Heart left ventricle (tissue), 13 donors: Measurements from ENCODE around the gene BCL7C.

Source experiments
- POLR2A ChIP-seq, 2 donors: fragments of 450-650 bp; IDR thresholded peaks; one replicate each; pipeline ENCODE4 v1.6.1; 2017; ENCODE audit warnings: antibody characterized with exemption in 2 of 2, mild to moderate bottlenecking in 2 of 2, moderate library complexity in 2 of 2
- TF ChIP-seq, protein P1 (sequence below), 12 donors: fragments of 200-600 bp; sonication (generic) in 4 of 12; IDR thresholded peaks; one replicate each; pipeline versions ENCODE4 v1.5.0 to v1.8.0; 2018 to 2022; ENCODE audit warnings: antibody characterized with exemption in 12 of 12, mild to moderate bottlenecking in 5 of 12
- donor health status: ischemic (EF 13 %, LVEDD 7.1; RV severe dilation, severe dysfunction).
- donor health status: DM: no; HTN: yes; CAD: no.
- donor health status: DM: no; HTN: no; CAD: no.
- donor health status: ischemic (EF 25% LVEDD 6.9; RV normal size, moderate dysfunction).
- donor health status: ischemic (EF 25% LVEDD 5.7; RV mildly dilated, moderate dysfunction).
- donor health status: ischemic (EF 35%, LVEDD 5.7; RV mildly dilated, moderate dysfunction).
- donor health status: nonischemic (EF 11% LVEDD 7.7; RV severe dilation, severe dysfunction).
- donor health status: DM: yes; HTN: yes; CAD: no.
- donor health status: PGD.
- donor health status: ischemic (EF 29% LVEDD 5.4; RV normal size, mild dysfunction).
- donor health status: nonischemic (EF 23%, LVEDD 6.1; RV moderate dilation, normal function).

DNA sequence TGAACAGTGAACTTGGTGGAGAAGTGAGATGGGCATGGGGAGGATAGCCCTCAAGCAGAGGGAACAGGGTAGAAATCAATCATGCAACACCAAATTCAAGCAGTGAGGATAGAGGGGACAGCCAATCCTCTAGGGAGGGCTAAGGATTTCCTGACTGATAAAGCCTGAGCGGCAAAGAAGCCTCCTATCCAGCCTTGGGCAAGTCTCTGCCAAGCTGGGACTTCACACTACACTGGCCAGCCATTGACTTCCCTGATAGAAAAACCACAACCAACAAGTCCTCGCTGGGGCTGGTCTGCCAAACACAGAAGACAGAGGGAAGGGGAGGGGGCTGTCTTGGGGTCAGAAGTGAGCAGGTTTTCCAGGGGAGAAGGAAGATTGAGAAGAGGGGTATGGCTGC is 27.0 kb upstream of the BCL7C start:
- TF ChIP-seq, protein P1, sequence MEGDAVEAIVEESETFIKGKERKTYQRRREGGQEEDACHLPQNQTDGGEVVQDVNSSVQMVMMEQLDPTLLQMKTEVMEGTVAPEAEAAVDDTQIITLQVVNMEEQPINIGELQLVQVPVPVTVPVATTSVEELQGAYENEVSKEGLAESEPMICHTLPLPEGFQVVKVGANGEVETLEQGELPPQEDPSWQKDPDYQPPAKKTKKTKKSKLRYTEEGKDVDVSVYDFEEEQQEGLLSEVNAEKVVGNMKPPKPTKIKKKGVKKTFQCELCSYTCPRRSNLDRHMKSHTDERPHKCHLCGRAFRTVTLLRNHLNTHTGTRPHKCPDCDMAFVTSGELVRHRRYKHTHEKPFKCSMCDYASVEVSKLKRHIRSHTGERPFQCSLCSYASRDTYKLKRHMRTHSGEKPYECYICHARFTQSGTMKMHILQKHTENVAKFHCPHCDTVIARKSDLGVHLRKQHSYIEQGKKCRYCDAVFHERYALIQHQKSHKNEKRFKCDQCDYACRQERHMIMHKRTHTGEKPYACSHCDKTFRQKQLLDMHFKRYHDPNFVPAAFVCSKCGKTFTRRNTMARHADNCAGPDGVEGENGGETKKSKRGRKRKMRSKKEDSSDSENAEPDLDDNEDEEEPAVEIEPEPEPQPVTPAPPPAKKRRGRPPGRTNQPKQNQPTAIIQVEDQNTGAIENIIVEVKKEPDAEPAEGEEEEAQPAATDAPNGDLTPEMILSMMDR (IDR thresholded peaks at IDR 0.05) = no peak
- TF ChIP-seq POLR2A (IDR thresholded peaks at IDR 0.05) = no peak
